Small intestine (tissue), 7 donors: ENCODE data around the gene LACTBL1. TPM values are rescaled to one million over a fixed set of nuclear protein-coding genes. Genes with fewer than 3 reads are reported as not detected.
"Not testable (repeated sequence)": the region's sequence is repeated elsewhere in the genome, so short reads cannot be mapped to it uniquely, and the experiment has no call there.

Experiments
- DNase-seq, 2 donors: peaks; one replicate each; pipeline versions ENCODE4 v3.0.0 to v3.0.0-alpha.2; 2013
- FAIRE-seq: peaks from 2 replicates; lab custom pipeline; 2012; peaks lifted over from hg19 to GRCh38; lab: Jason Lieb, UNC
- H3K27ac ChIP-seq, 3 donors: one replicate each; pipeline ENCODE4 v1.5.1; 2013; ENCODE audit warnings: low read length in 2 of 3, mild to moderate bottlenecking in 2 of 3, control low read depth in 1 of 3, inconsistent platforms in 1 of 3, low read depth in 1 of 3, moderate library complexity in 1 of 3
- H3K27me3 ChIP-seq, 3 donors: one replicate each; pipeline ENCODE4 v1.6.1; 2013; ENCODE audit warnings: low read length in 3 of 3, inconsistent platforms in 1 of 3; ENCODE audit not compliant: control insufficient read depth in 3 of 3, insufficient read depth in 3 of 3
- H3K36me3 ChIP-seq, 3 donors: one replicate each; pipeline ENCODE4 v1.6.1; 2013; ENCODE audit warnings: low read length in 3 of 3, inconsistent platforms in 1 of 3, low read depth in 1 of 3, mild to moderate bottlenecking in 1 of 3, moderate library complexity in 1 of 3; ENCODE audit not compliant: control insufficient read depth in 3 of 3, insufficient read depth in 2 of 3
- H3K4me1 ChIP-seq, 3 donors: one replicate each; pipeline ENCODE4 v1.6.1; 2013; ENCODE audit warnings: low read length in 2 of 3, inconsistent platforms in 1 of 3, low read depth in 1 of 3, mild to moderate bottlenecking in 1 of 3, moderate library complexity in 1 of 3; ENCODE audit not compliant: control insufficient read depth in 3 of 3, insufficient read depth in 2 of 3
- H3K4me3 ChIP-seq, 3 donors: one replicate each; pipeline ENCODE4 v1.5.1; 2013; ENCODE audit warnings: low read length in 3 of 3, control low read depth in 1 of 3, inconsistent platforms in 1 of 3, low read depth in 1 of 3, mild to moderate bottlenecking in 1 of 3, moderate library complexity in 1 of 3
- H3K9me3 ChIP-seq, 2 donors: one replicate each; pipeline ENCODE4 v1.6.1; 2013; ENCODE audit warnings: low read depth in 1 of 2, low read length in 1 of 2; ENCODE audit not compliant: control insufficient read depth in 2 of 2, insufficient read depth in 1 of 2
- WGBS, 3 donors: extraction: QIAGEN DNeasy Blood & Tissue Kit; methylation state at CpG; one replicate each; pipeline ENCODE4 v1.1.7; 2013; 5-methylcytosine and 5-hydroxymethylcytosine counted together
- polyA plus RNA-seq, 4 donors: library from polyadenylated mRNA; stranded (reverse) in 3 of 4; unstranded in 1 of 4; fragments of 200-250 nt in 3 of 4; fragments of 120-200 nt in 1 of 4; gene quantifications; one replicate each; pipeline versions ENCODE4 v1.2.1 to v1.2.3, GENCODE V29; 2013
- donor health status: healthy with polysubstance abuse.
- donor health status: control.
- donor health status: control.
- donor health status: Bipolar disorder and iron deficiency.
- donor health status: healthy.

LACTBL1 gene
- polyA plus RNA-seq, 4 donors = not detected

- WGBS, 3 donors = 84 to 91% (median 85%) methylated on average over 8 of the region's 8 CpGs
- not testable (repeated sequence) for H3K4me3 ChIP-seq, H3K4me1 ChIP-seq, H3K9me3 ChIP-seq, FAIRE-seq, H3K36me3 ChIP-seq, DNase-seq, H3K27me3 ChIP-seq, H3K27ac ChIP-seq
Observed at GRCh38 chr1:23010025-23010424, 37.4 kb upstream of the LACTBL1 start.

GRCh38 chr1:23008901-23009300 lies 36.2 kb upstream of the LACTBL1 start:
- H3K27me3 ChIP-seq = peaks cover 0 to 3% (median 0%) of the 10 kb centered on the region in 3 donors
- no peaks in the 10 kb centered on the region for H3K36me3 ChIP-seq
- no peak for DNase-seq
- no peak for FAIRE-seq
- H3K4me3 ChIP-seq = no peak overlapping the region
- H3K4me1 ChIP-seq = no peaks in the 10 kb centered on the region
- H3K27ac ChIP-seq = no peak overlapping the region
- 82 to 92% (median 86%) methylated on average over 2 of the region's 2 CpGs for WGBS, 3 donors
- no peaks in the 10 kb centered on the region for H3K9me3 ChIP-seq

DNA sequence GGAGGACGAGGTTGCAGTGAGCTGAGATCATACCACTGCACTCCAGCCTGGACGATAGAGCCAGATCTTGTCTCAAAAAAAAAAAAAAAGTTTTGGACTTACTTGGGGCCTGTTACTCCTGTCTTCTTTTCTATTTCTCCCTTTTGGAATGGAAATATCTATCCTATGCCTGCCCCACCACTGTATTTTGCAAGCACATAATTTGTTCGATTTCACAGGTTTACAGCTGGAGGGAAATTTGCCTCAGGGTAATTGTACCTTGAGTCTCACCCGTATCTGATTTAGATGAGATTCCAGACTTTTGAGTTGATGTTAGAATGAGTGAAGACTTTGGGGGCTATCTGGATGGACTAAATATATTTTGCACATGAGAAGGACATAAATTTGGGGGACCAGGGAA lies 34.4 kb upstream of the LACTBL1 start:
- H3K27me3 ChIP-seq = peaks cover 0 to 3% (median 0%) of the 10 kb centered on the region in 3 donors
- 79 to 89% (median 86%) methylated on average over 4 of the region's 4 CpGs for WGBS, 3 donors
- H3K4me3 ChIP-seq = no peak overlapping the region
- H3K9me3 ChIP-seq = no peaks in the 10 kb centered on the region
- no peaks in the 10 kb centered on the region for H3K4me1 ChIP-seq
- no peak for FAIRE-seq
- DNase-seq = no peak
- H3K36me3 ChIP-seq = no peaks in the 10 kb centered on the region
- H3K27ac ChIP-seq = no peak overlapping the region

- H3K36me3 ChIP-seq, H3K27ac ChIP-seq, H3K9me3 ChIP-seq, H3K4me1 ChIP-seq, FAIRE-seq, H3K27me3 ChIP-seq, DNase-seq, H3K4me3 ChIP-seq: not testable (repeated sequence)
- 75 to 89% (median 85%) methylated on average over 3 of the region's 3 CpGs for WGBS, 3 donors
Observed at GRCh38 chr1:23004769-23005168, 32.1 kb upstream of the LACTBL1 start.

- no peak overlapping the region for H3K27ac ChIP-seq
- FAIRE-seq (no peak), DNase-seq (no peak)
- H3K27me3 ChIP-seq = peaks cover 0 to 3% (median 3%) of the 10 kb centered on the region in 3 donors
- H3K4me3 ChIP-seq = no peak overlapping the region
- H3K36me3 ChIP-seq = no peaks in the 10 kb centered on the region
- peaks cover 0 to 7% of the 10 kb centered on the region in 2 donors for H3K9me3 ChIP-seq
- no peaks in the 10 kb centered on the region for H3K4me1 ChIP-seq
- 68 to 81% (median 76%) methylated on average over 3 of the region's 3 CpGs for WGBS, 3 donors
Observed at GRCh38 chr1:23004112-23004511, 31.4 kb upstream of the LACTBL1 start.

DNA sequence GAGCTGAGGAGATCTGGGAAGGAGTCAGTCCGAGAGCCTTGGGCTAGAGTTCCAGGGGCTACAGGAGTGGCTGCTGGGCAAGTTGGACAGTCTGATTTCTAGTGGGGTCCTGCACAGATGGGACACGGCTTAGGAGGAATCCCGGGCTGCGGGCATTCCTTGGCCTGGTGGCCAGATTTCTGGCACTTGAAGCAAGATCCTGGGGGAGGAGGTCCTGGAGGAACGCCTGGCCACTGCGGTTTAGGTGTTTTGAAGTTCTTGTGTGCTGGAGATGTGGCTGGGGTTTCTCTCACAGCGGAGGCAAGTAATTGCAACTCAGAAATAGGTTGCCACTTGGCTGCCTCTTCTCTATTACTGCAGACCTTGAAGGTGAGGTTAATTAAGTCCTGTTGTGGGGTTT lies 29.6 kb upstream of the LACTBL1 start:
- not testable (repeated sequence) for H3K4me1 ChIP-seq, DNase-seq, H3K4me3 ChIP-seq, H3K9me3 ChIP-seq, H3K27ac ChIP-seq, H3K36me3 ChIP-seq, FAIRE-seq, H3K27me3 ChIP-seq
- WGBS, 3 donors = 90 to 95% (median 91%) methylated on average over 7 of the region's 7 CpGs

DNA sequence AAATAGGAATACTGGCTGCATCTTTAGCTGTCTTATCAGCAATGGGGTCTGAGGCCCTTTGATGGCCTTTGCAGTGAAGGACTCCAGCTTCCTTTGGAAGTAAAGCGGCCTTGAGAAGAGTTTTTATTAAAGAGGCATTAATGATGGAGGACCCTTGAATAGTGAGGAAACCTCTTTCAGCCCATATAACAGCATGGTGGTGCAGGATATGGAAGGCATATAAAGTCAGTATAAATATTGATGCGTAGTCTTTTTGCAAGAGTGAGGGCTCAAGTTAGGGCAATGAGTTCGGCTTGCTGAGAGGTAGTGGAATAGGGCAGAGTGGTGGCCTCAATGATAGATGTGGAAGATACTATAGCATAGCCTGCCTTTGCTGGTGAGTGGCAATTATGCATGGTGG lies 27.5 kb upstream of the LACTBL1 start:
- 94 to 95% (median 95%) methylated on average over 3 of the region's 3 CpGs for WGBS, 3 donors
- FAIRE-seq, H3K4me1 ChIP-seq, H3K36me3 ChIP-seq, H3K27ac ChIP-seq, H3K4me3 ChIP-seq, DNase-seq, H3K27me3 ChIP-seq: not testable (repeated sequence)
- peaks cover 0 to 11% of the 10 kb centered on the region in 2 donors for H3K9me3 ChIP-seq

DNA sequence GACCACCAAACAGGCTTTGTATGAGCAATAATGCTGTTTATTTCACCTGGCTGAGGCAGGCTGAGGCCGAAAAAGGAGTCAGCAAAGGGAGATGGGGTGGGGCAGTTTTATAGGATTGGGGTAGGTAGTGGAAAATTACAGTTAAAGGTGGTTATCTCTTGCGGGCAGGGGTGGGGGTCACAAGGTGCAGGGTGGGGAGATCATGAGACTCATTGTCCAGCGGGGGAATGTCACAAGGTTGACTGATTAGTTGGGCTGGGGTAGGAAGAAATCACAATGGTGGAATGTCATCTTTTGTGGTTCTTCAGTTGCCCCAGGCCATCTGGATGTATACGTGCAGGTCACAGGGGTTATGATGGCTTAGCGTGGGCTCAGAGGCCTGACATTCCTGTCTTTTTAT lies 24.9 kb upstream of the LACTBL1 start:
- not testable (repeated sequence) for DNase-seq, FAIRE-seq
- WGBS, 3 donors = 78 to 86% (median 82%) methylated on average over 5 of the region's 5 CpGs

GRCh38 chr1:22995774-22996173 lies 23.1 kb upstream of the LACTBL1 start:
- H3K4me1 ChIP-seq = no peaks in the 10 kb centered on the region
- H3K36me3 ChIP-seq = no peaks in the 10 kb centered on the region
- H3K27me3 ChIP-seq = peaks cover 0 to 3% (median 0%) of the 10 kb centered on the region in 3 donors
- FAIRE-seq (no peak), DNase-seq (no peak)
- H3K27ac ChIP-seq = no peak overlapping the region
- H3K4me3 ChIP-seq = no peak overlapping the region
- peaks cover 0 to 23% of the 10 kb centered on the region in 2 donors for H3K9me3 ChIP-seq

More for the DNA sequence above, 24.9 kb upstream of the LACTBL1 start:
- not testable (repeated sequence) for H3K4me3 ChIP-seq, H3K4me1 ChIP-seq, H3K27ac ChIP-seq, H3K27me3 ChIP-seq, H3K36me3 ChIP-seq
- H3K9me3 ChIP-seq = peaks cover 0 to 21% of the 10 kb centered on the region in 2 donors
